Suppressor macrophage treated with lipopolysaccharide for 4 hours (primary cell): Measurements from ENCODE around the gene SUPT20HL2.
"Not testable (repeated sequence)": the region's sequence is repeated elsewhere in the genome, so short reads cannot be mapped to it uniquely, and the experiment has no call there.

ENCODE experiments used
- DNase-seq: peaks from one replicate; pipeline ENCODE4 v3.0.0-alpha.2; 2020

The SUPT20HL2 gene

DNA sequence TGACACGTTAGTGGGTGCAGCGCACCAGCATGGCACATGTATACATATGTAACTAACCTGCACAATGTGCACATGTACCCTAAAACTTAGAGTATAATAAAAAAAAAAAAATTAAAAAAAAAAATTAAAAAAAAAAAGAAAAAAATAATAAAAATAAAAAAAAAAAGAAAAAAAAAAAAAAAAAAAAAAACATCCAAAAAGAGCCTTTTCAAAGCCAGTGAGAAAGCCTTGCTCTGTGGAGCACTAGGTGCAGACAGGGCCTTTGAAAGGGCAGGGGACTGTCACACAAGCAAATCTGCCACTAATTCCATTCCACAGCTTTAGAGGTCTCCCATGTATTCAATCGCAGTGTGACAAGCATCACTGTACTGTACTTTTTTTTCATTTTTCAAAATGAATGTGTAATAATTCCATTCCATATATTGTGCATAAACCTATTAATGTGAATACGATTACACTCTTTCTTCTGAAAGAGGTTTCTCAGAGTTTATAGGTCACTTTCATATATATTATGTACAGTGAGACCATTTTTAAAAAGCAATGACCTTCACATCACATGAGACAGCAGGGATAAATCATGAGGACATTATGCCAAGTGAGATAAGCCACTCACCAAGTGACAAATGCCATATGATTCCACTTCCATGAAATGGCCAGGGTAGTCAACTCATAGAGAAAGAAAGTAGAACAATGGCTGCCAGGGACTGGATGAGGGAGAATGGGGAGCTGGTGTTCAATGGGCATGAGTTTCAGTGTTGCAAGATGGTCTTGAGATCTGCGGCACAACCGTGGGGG, 4.1 kb downstream of the SUPT20HL2 start:
- DNase-seq: not testable (repeated sequence)

DNA sequence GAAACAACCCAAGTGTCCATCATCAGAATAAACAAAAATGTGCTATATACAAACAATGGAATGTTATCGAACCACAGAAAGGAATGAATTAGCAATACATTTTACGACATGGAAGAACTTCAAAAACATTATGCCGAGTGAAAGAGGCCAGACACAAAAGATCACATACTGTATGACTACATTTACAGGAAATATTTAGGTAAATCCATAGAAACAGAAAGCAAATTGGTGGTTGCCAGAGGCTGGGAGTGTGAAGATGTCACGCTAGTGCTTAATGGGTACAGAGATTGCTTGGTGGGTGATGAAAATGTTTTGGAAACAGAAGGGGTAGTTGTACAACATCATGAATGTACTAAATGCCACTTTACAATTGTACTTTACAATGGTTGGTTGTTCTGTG, 5.1 kb downstream of the SUPT20HL2 start:
- not testable (repeated sequence) for DNase-seq

DNA sequence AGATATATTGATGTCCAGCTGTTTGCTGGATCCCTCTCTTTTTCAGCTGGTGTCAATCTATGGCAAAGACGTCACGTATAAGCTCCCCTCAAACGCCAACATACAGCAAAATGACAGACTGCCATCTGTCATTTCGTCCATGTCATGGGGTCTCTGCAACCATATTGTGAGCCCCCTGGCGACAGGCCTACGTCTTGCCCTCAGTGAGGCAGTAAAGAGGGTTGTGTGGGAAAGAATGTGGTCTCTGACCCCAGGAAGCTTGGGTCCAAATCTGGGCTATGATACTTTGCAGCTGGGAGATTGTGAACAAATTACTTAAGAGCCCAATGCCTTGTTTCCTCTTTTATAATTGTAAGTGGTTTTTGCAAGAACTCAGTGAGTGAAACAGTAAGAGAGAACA, 7.4 kb downstream of the SUPT20HL2 start:
- no peak for DNase-seq

DNA sequence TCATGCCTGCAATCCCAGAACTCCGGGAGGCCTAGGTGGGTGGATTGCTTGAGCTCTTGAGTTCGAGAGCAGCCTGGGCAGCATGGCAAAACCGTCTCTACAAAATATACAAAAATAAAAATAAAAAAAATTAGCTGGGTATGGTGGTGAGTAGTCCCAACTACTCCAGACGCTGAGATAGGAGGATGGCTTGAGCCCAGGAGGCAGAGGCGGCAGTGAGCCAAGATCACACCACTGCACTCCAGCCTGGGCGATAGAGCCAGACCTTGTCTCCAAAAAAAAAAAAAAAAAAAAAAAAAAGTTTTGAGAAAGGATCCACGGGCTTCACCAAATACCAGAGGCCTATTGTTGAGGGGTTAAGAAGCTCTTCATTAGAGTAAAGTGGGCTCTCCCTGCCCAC, 8.0 kb downstream of the SUPT20HL2 start:
- DNase-seq: no peak

DNA sequence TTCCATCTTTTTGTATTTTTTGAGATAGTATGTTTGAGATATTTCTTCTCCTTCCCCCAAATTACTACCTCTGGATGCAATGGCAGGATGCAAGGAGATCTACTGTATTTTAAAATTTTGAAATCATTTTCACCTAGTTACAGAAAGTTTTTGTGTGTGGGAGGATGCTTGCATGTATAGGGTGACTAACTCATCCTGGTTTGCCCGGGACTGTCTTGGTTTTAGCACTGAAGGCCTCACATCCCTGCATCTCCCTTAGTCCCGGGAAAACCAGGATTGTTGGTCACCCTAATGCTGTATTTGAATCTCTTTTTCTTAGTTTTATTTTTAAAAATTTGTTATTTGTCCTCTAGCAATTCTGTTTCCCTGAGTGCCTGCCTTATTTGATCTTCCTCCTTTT, 12.1 kb downstream of the SUPT20HL2 start:
- no peak for DNase-seq

DNA sequence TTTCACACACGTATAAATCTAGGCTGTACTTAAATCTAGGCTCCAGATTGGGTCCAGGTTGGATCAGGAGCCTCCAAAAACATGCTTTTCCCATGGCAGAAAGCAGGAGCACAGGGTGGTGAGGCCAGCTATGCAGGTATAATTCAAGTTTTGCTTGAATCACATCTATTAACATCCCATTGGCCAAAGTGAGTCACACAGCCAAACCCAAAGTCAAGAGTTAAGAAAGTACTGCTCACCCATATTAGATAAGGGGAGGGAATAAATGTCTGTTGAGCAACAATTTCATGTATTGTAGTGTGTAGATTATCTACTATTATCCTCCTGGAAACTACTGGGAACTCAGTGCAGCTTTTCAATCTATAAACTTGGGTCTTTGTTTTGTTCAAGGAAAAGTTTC, 12.8 kb downstream of the SUPT20HL2 start:
- no peak for DNase-seq

DNA sequence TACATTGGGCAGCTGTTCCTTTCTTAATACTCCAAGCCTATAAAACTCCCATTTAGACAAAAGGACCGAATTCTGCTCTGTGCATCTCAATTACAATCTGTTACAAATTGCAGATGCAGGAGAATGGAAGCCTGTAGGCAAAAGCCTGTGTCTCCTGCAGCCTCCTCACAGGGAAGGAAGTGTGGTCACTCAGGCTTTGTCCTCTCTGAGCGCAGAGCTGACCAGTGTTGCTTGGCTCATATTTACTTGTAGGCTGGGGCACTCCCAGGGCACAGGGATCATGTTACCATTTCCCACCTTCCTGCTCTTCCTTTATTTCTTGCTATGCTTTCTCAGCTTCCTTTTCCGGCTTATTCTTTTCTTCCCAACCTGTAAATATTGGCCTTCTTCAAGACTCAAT, 15.7 kb downstream of the SUPT20HL2 start:
- no peak for DNase-seq

DNA sequence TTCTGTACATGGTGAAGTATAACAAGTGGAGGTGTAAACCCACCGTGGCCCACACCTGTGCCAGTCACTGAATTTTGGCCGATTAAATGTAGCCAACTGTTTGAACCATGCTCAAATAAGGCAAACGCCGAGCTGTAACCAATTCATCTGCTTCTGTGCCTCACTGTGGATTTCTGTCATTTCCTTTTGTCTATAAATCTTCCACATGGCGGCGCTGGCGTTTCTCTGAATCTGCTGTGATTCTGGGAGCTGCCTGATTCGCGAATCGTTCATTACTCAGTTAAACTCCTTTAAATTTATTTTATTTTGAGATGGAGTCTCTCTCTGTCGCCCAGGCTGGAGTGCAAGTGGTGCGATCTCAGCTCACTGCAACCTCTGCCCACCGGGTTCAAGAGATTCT, 19.2 kb downstream of the SUPT20HL2 start:
- peak; percentile 23 for DNase-seq

DNA sequence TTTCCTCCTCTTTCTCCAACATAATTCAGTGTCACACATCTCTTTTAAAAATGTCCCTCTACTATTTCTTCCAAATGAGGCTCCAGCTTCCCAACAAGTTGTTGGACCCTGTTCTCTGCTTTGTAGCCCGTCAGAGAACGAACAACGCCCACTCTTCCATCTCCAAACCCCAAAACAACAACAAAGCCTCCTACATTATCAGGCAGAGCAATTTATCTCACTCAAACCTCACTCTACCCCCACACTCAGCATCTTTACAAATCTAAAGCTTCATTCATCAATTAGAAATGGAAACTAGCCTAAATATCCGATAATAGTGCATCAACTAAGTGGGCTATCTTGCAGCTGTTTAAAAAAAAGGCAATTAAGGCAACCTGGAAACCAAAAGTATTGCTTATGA, 20.5 kb downstream of the SUPT20HL2 start:
- no peak for DNase-seq

DNA sequence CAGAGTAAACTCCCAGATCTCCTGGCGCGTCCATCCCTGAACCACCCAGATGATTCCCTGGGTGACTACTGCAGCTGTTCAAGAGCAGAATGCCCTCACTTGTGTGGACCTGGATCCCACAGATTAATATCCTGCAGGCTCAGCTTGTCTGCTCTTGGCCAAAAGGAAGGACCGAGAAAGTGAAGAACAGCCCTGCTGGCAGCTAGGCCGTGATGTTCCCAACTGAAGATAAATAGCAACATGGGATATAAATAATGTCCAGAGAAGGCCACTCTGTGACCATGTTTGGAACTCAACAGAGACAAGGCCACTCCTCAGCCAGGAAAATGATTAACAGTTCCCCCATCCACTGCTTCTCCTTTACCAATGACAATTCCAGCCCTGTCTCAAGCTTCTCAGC, 21.5 kb downstream of the SUPT20HL2 start:
- DNase-seq: no peak

DNA sequence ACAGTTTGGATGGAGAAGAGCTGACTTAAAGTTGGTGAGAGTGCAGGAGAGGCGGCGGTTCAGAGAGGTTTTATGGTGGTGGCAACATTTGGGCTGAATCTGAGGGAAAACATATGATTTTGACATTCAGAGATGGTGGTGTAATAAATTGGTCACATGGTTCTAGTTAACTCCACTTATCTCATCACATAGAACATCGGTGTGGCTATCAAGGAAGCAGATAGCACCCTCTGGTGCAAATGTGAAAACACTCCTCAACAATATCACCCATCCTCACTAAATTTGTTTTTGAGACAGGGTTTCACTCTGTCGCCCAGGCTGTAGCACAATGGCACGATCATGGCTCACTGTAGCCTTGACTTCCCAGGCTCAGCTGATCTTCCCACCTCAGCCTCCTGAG, 28.8 kb downstream of the SUPT20HL2 start:
- peak; percentile 10 for DNase-seq

DNA sequence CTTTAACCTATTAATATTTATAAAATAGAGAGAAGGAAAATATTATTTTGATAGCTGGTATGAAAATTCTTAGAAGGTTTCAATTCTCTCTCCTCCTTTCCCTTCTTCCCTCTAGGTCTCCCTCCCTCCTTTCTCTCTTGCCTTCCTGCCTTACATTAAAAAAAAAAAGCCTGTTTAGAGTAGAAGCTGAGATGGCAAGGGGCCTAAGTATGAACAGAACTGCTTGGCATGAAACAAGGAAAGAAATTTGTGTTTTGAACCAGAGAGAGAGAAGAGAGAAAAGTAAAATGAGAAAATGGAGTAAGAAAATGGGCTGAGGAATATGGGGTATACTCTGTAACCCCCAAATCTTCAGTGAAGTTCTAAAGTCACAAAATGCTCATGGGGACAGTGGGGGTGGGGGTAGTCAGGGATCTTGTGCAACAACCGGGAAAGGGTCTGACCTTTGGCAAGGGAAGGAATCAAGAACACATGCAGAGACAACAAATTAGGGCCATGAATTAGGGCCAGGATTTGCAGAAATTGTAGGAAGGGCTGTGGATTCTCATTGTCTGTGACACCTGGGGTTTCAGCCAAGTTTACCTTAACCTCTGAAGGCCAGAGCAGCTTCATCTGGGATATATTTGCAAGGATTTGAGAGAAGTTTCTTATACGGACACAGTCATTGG, 30.6 kb downstream of the SUPT20HL2 start:
- no peak for DNase-seq

DNA sequence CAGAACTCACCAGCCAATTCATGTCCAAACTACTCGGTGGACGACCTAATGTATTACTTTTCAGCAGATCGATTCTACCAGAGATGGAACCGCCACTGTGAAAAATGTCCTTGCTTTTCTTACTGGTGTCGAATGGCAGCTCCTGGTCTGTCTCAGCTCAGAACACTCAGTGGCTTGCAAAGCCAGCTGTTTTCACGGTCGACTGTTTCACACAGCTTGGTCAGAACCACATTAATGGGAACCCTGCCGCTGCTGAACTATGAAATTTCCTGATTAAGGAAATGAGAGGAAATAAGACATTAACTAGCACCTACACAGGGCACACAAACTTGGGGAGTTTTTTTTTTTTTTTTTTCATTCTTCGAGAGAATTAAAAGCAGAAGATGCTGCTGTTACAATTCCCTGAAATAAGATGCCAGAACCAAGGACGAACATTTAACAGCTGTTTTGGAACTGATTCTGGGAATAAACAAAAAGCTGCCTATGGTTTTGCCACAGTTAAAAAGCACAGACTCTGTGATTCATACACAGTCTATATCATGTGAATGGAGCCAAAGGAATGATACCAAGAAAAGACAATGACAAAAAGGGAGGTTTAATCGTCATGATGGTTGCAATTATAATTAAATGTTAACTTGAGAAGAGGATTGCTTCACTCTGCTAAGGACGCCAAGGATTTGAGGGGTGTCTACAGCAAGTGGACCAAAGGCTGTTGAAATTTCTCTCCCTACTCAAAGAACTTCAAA, 31.3 kb downstream of the SUPT20HL2 start:
- DNase-seq: no peak

DNA sequence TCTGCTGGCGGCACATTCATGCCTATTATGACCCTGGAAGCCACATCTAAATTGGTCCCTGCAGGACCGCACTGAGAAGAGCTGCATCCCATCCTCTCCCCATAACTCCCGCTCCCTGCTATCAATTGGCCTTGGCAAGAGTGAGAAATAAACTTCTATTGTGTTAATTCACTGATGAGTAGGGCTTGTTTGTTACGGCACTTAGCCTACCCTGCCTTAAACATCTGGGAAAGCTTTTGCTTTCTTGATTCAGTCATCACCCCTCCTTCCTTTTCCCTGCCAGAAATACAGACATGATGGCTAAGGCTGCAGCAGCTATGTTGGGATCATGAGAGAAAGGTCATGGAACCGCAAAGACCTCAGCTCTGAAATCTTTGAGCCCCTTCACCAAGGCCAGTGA, 36.5 kb downstream of the SUPT20HL2 start:
- no peak for DNase-seq

DNA sequence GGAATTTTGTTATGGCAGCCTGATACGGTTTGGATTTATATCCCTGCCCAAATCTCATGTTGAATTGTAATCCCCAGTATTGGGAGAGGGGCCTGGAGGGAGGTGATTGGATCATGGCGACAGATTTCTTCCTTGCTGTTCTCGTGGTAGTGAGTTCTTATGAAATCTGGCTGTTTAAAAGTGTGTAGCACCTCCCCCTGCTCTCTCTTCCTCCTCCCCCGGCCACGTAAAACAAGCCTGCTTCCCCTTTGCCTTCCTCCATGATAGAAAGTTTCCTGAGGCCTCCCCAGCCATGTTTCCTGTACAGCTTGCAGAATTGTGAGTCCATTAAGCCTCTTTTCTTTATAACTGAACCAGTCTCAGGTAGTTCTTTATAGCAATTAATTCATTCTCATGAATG, 37.9 kb downstream of the SUPT20HL2 start:
- DNase-seq: peak; percentile 29

DNA sequence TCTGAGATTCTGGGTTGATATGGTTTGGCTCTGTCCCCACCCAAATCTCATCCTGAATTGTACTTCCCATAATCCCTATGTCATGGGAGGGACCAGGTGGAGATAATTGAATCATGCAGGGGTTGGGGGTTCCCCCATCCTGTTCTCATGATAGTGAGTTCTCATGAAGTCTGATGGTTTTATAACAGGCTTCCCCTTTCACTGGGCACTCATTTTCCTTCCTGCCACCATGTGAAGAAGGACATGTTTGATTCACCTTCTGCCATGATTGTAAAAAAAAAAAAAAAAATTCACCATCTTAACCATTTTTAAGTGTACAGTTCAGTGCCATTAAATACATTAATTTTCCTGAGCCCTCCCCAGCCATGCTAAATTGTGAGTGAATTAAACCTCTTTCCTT, 42.6 kb downstream of the SUPT20HL2 start:
- no peak for DNase-seq

DNA sequence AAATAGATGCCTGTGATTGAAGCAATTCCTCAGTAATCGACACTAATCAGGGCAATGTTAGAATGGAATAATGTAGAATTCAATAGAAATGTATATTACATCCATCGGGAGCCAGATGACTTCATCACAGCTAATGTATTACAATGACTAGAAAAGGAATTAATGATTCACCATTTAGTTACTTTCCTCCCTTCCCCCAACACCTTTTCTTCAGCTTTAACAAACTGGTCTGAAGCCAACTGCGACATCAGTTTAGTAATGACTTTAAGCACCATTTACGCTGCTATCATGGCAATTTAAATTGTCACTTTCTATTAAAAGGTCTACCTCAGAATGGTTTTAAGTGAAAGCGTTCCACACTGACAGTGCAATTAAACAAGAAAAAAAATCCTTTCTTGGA, 45.1 kb downstream of the SUPT20HL2 start:
- no peak for DNase-seq

DNA sequence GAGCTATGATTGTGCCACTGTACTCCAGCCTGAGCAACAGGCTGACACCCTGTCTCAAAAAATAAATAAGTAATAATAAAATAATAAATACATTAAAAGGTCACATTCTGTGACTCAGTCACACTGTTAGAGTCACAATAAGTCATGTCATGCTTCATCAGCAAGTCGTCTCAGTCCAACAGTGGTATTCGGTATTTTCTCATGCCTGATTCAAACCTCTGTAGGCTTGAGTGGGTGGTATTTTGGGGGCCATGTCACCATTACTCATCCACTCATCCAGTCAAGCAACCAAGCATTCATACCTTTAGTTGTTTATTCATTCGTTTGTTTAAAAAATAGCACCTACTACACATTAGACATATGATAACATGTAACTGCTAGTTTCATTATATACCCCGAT, 46.9 kb downstream of the SUPT20HL2 start:
- no peak for DNase-seq

DNA sequence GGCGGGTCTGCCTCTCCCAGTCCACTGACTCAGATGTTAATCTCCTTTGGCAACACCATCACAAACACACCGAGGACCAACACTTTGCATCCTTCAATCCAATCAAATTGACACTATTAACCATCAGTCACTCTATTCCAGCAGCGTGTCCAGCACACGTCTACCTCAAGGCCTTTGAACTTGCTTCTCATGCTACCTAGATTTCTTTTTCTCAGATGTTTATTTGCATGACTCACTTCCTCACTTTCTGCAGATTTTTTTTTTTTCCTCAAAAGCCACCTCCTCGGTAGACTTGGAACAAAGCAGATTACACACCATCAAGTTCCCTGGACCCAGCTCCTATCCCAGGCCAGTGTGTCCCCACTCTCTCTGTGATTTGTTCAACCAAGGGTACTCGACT, 49.5 kb downstream of the SUPT20HL2 start:
- no peak for DNase-seq

DNA sequence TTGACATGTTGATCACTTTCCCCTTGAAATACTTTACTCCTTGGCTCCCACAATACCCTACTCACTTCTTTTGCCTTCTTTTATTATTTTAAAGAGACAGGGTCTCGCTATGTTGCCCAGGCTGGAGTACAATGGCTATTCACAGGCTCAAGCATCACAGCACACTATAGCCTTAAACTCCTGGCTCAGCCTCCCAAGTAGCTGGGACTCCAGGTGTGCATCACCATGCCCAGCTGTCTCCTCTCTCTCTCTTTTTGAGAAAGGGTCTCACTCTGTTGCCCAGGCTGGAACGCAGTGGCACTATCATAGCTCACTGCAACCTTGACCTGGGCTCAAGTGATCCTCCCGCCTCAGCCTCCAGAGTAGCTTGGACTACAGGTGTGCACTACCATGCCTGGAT, 51.6 kb downstream of the SUPT20HL2 start:
- no peak for DNase-seq
